ENCODE data around the gene PGD. TPM values are rescaled to one million over a fixed set of nuclear protein-coding genes. Genes with fewer than 3 reads are reported as not detected.

Gene PGD
- polyA plus RNA-seq, 2 of the 4 experiments (the other 2 are of a cell fraction) = 700 to 1,758 TPM

- TF ChIP-seq MAZ (IDR thresholded peaks at IDR 0.05; ENCODE audit: borderline replicate concordance, low read depth, low read length) (no peak), SREBF2 (IDR thresholded peaks at IDR 0.05) (no peak), CBX2 (IDR thresholded peaks at IDR 0.05; ENCODE audit: borderline replicate concordance, low read depth) (no peak)
Observed at GRCh38 chr1:10450836-10451235, 52.0 kb downstream of the PGD start (continued).

GRCh38 chr1:10451287-10451686, 52.4 kb downstream of the PGD start:
- H3K27ac ChIP-seq = no peak overlapping the region
- ChIA-PET CTCF (no interaction called here), POLR2A (no interaction called here)
- ATAC-seq (no peak), DNase-seq (ENCODE audit: low read depth in 1 of 2, low spot score in 1 of 2) (no peak), FAIRE-seq (no peak)
- H3K4me2 ChIP-seq = no peak overlapping the region
- 85% methylated on average over 6 of the region's 10 CpGs for WGBS (ENCODE audit: missing lambda C conversion rate)
- no peaks in the 10 kb centered on the region for H3K4me1 ChIP-seq
- TF ChIP-seq EHMT2 (IDR thresholded peaks at IDR 0.05; ENCODE audit: low read depth) (no peak), MAFK (IDR thresholded peaks at IDR 0.05; ENCODE audit: partially characterized antibody) (no peak), HES2 (IDR thresholded peaks at IDR 0.05) (no peak), PHF8 (IDR thresholded peaks at IDR 0.05; ENCODE audit: borderline replicate concordance, low read depth) (no peak), JUNB (IDR thresholded peaks at IDR 0.05) (no peak), RNF2 (IDR thresholded peaks at IDR 0.05; ENCODE audit: borderline replicate concordance, low read depth) (no peak), RAD21 (conservative IDR thresholded peaks at IDR 0.05 in 1 of 2, IDR thresholded peaks at IDR 0.05 in 1 of 2) (no peak), CEBPB (IDR thresholded peaks at IDR 0.05) (no peak), KDM1A (IDR thresholded peaks at IDR 0.05; ENCODE audit: low read depth) (no peak), KDM5A (IDR thresholded peaks at IDR 0.05) (no peak), RCOR1 (IDR thresholded peaks at IDR 0.05; ENCODE audit: low read depth, low read length) (no peak), ZNF302 (CRISPR knock-in tag; IDR thresholded peaks at IDR 0.05) (no peak), HEYL (CRISPR knock-in tag; IDR thresholded peaks at IDR 0.05) (no peak), FOSB (CRISPR knock-in tag; IDR thresholded peaks at IDR 0.05) (no peak), HOXB13 (CRISPR knock-in tag; IDR thresholded peaks at IDR 0.05; ENCODE audit: low read depth) (no peak), NFE2L2 (conservative IDR thresholded peaks at IDR 0.05; ENCODE audit: low read length) (no peak), HOXA7 (CRISPR knock-in tag; IDR thresholded peaks at IDR 0.05) (no peak), FOXS1 (CRISPR knock-in tag; IDR thresholded peaks at IDR 0.05) (no peak)
- no peaks in the 10 kb centered on the region for H3K9me3 ChIP-seq
- no peak overlapping the region for H3K4me3 ChIP-seq

- Histone ChIP-seq H3K4me2 (no peak overlapping the region), H3K4me1 (peaks cover 18% of the 10 kb centered on the region), H3K4me3 (no peak overlapping the region), H3K27ac (no peak overlapping the region), H3K9me3 (no peaks in the 10 kb centered on the region)
- ChIA-PET CTCF (interaction anchor here (1.2 to 1.3 kb wide), 2 partner anchors 10 to 25 kb away, joined by 3 to 4 read pairs; partner anchors contain the start of gene CENPS), POLR2A (interaction anchor here (0.6 kb wide), 1 partner anchor 20 kb away, joined by 3 read pairs; no protein-coding TSS in a partner anchor)
- no peak for ATAC-seq
- no peak for FAIRE-seq
- DNase-seq (ENCODE audit: low read depth in 1 of 2, low spot score in 1 of 2) = no peak
- 77% methylated on average over 5 of the region's 5 CpGs for WGBS (ENCODE audit: missing lambda C conversion rate)
- TF ChIP-seq ZC3H11A (IDR thresholded peaks at IDR 0.05) (no peak), CHD2 (IDR thresholded peaks at IDR 0.05; ENCODE audit: low read length, partially characterized antibody) (no peak), RNF2 (IDR thresholded peaks at IDR 0.05; ENCODE audit: borderline replicate concordance, low read depth) (no peak), GATA3 (IDR thresholded peaks at IDR 0.05; ENCODE audit: borderline replicate concordance) (no peak), PHF8 (IDR thresholded peaks at IDR 0.05; ENCODE audit: borderline replicate concordance, low read depth) (no peak), HOXB5 (CRISPR knock-in tag; IDR thresholded peaks at IDR 0.05) (no peak), EHF (CRISPR knock-in tag; IDR thresholded peaks at IDR 0.05) (no peak), HOXB13 (CRISPR knock-in tag; IDR thresholded peaks at IDR 0.05; ENCODE audit: low read depth) (no peak), POLR2A (IDR thresholded peaks at IDR 0.05; ENCODE audit: low read length) (no peak)
Observed at GRCh38 chr1:10456048-10456447, 57.2 kb downstream of the PGD start.

Measured in A549 (cell line).